Vagina (tissue), 2 donors: ENCODE results near the gene TACR1. TPM values are rescaled to one million over a fixed set of nuclear protein-coding genes. Genes with fewer than 3 reads are reported as not detected.

Experiments used
- DNase-seq, 2 donors: peaks; one replicate each; pipeline ENCODE4 v3.0.0-alpha.2; 2017; ENCODE audit errors: extremely low spot score in 2 of 2
- H3K27ac ChIP-seq: fragments of 200-600 bp; sonication (generic); one replicate; pipeline ENCODE4 v1.5.1; 2019
- H3K27me3 ChIP-seq: fragments of 200-600 bp; sonication (generic); one replicate; pipeline ENCODE4 v1.5.1; 2019
- H3K36me3 ChIP-seq, 2 donors: fragments of 200-600 bp; sonication (generic); one replicate each; pipeline ENCODE4 v1.5.1; 2017 to 2019
- H3K4me1 ChIP-seq: fragments of 200-600 bp; sonication (generic); one replicate; pipeline ENCODE4 v1.5.1; 2019
- H3K4me3 ChIP-seq, 2 donors: fragments of 200-600 bp; sonication (generic); 1 replicate in 1 of 2; 2 replicates in 1 of 2; pipeline ENCODE4 v1.5.1; 2016 to 2019
- H3K9me3 ChIP-seq: fragments of 200-600 bp; sonication (generic); one replicate; pipeline ENCODE4 v1.5.1; 2019
- CTCF ChIP-seq, 3 experiments: fragments of 450-650 bp in 2 of 3; fragments of 200-600 bp in 1 of 3; sonication (generic) in 1 of 3; IDR thresholded peaks; one replicate each; pipeline ENCODE4 v1.5.1; 2017 to 2019; ENCODE audit warnings: antibody characterized with exemption in 3 of 3, mild to moderate bottlenecking in 2 of 3, moderate library complexity in 2 of 3
- POLR2A ChIP-seq, 2 donors: fragments of 450-650 bp; IDR thresholded peaks; one replicate each; pipeline ENCODE4 v1.6.1; 2017; ENCODE audit warnings: antibody characterized with exemption in 2 of 2, mild to moderate bottlenecking in 2 of 2, moderate library complexity in 2 of 2
- POLR2AphosphoS5 ChIP-seq, 2 donors: sonication (generic); formaldehyde crosslinking; IDR thresholded peaks; one replicate each; pipeline ENCODE4 v1.9.0; 2017; ENCODE audit warnings: antibody characterized with exemption in 2 of 2, mild to moderate bottlenecking in 2 of 2, low read depth in 1 of 2; ENCODE audit not compliant: insufficient read depth in 1 of 2
- intact Hi-C: fragments of 100-400 bp; cut with DNase I; formaldehyde crosslinking; loops from one replicate; pipeline ENCODE4 v1.15.1; 2023
- total RNA-seq: library from RNA; depleted of rRNA; stranded (reverse); fragments of >200 nt; gene quantifications from one replicate; pipeline ENCODE4 v1.2.3, GENCODE V29; 2016

TACR1 gene
- total RNA-seq, 1 donor from 2014 or later: 8.3 TPM

GRCh38 chr2:75041731-75042600 lies 157.4 kb downstream of the TACR1 start:
- H3K4me1 ChIP-seq: peaks cover 9% of the 10 kb centered on the region
- intact Hi-C loops: no loop called here
- H3K36me3 ChIP-seq: no peaks in the 10 kb centered on the region
- H3K9me3 ChIP-seq: no peaks in the 10 kb centered on the region
- peak overlapping the region in 1 of 2 donors; percentile 2 for H3K4me3 ChIP-seq
- peak in 1 of 2 donors; percentile 34 for TF ChIP-seq POLR2AphosphoS5 (IDR thresholded peaks at IDR 0.05; ENCODE audit: insufficient read depth in 1 of 2, low read depth in 1 of 2)
- TF ChIP-seq POLR2A (IDR thresholded peaks at IDR 0.05): no peak
- H3K27ac ChIP-seq: no peak overlapping the region
- DNase-seq: peak; percentile 6 to 54
- no peaks in the 10 kb centered on the region for H3K27me3 ChIP-seq

GRCh38 chr2:75041226-75041625 lies 158.1 kb downstream of the TACR1 start:
- Histone ChIP-seq H3K27ac (no peak overlapping the region), H3K27me3 (no peaks in the 10 kb centered on the region), H3K4me1 (peaks cover 9% of the 10 kb centered on the region), H3K36me3 (no peaks in the 10 kb centered on the region), H3K9me3 (no peaks in the 10 kb centered on the region), H3K4me3 (no peak overlapping the region)
- intact Hi-C loops: no loop called here
- DNase-seq: no peak
- TF ChIP-seq CTCF (IDR thresholded peaks at IDR 0.05): no peak

- intact Hi-C loops: no loop called here
- TF ChIP-seq POLR2A (IDR thresholded peaks at IDR 0.05) (no peak), POLR2AphosphoS5 (IDR thresholded peaks at IDR 0.05; ENCODE audit: insufficient read depth in 1 of 2, low read depth in 1 of 2) (peak in 1 of 2 donors; percentile 83), CTCF (IDR thresholded peaks at IDR 0.05) (no peak)
- no peak overlapping the region for H3K4me3 ChIP-seq
- H3K27me3 ChIP-seq: no peaks in the 10 kb centered on the region
- no peak overlapping the region for H3K27ac ChIP-seq
- H3K4me1 ChIP-seq: no peaks in the 10 kb centered on the region
- no peaks in the 10 kb centered on the region for H3K9me3 ChIP-seq
- peak in 1 of 2 donors; percentile 52 for DNase-seq
- H3K36me3 ChIP-seq: no peaks in the 10 kb centered on the region
Measured at GRCh38 chr2:75035444-75036353, 163.6 kb downstream of the TACR1 start.

GRCh38 chr2:75033516-75033915 lies 165.8 kb downstream of the TACR1 start:
- intact Hi-C loops: no loop called here
- no peaks in the 10 kb centered on the region for H3K4me1 ChIP-seq
- no peaks in the 10 kb centered on the region for H3K27me3 ChIP-seq
- no peak overlapping the region for H3K27ac ChIP-seq
- H3K4me3 ChIP-seq: no peak overlapping the region
- no peaks in the 10 kb centered on the region for H3K9me3 ChIP-seq
- TF ChIP-seq POLR2A (IDR thresholded peaks at IDR 0.05): no peak
- TF ChIP-seq POLR2AphosphoS5 (IDR thresholded peaks at IDR 0.05; ENCODE audit: insufficient read depth in 1 of 2, low read depth in 1 of 2): no peak
- TF ChIP-seq CTCF (IDR thresholded peaks at IDR 0.05): no peak
- no peaks in the 10 kb centered on the region for H3K36me3 ChIP-seq
- DNase-seq: no peak

GRCh38 chr2:75031906-75032803 lies 167.2 kb downstream of the TACR1 start:
- no peak overlapping the region for H3K4me3 ChIP-seq
- H3K27me3 ChIP-seq: no peaks in the 10 kb centered on the region
- H3K27ac ChIP-seq: no peak overlapping the region
- peak in 1 of 2 donors; percentile 22 for DNase-seq
- H3K36me3 ChIP-seq: no peaks in the 10 kb centered on the region
- intact Hi-C loops: no loop called here
- H3K9me3 ChIP-seq: no peaks in the 10 kb centered on the region
- no peak for TF ChIP-seq POLR2A (IDR thresholded peaks at IDR 0.05)
- H3K4me1 ChIP-seq: no peaks in the 10 kb centered on the region
